GM18498 (cell line): Measurements from ENCODE around the gene GUCY2D.
"Not testable (repeated sequence)": the region's sequence is repeated elsewhere in the genome, so short reads cannot be mapped to it uniquely, and the experiment has no call there.

Experiments used
- ATAC-seq: cut with Tn5 transposase; IDR thresholded peaks from one replicate; pipeline ENCODE4 v1.9.1; 2021; ENCODE audit warnings: mild to moderate bottlenecking, moderate library complexity; ENCODE audit not compliant: unreplicated experiment

Gene GUCY2D

DNA sequence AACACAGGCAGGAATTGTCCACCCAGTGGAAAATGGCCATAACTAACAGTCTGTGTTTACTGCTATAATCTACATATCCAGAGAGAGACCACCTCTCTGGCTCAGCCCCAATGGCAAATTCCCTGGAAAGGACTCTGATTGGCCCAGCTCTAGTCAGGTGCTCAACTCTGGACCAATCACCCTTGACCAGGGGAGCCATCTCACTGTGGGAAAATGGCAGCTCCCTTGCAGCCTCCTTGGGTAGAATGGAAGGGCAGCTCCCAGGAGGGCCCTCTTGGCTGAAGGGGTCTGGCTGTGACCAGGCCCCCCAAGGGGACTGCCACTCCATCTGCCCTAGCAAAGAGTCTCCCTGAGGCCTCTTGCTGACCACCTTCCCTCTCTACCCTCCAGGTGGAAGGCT is 39.6 kb downstream of the GUCY2D start:
- no peak for ATAC-seq

DNA sequence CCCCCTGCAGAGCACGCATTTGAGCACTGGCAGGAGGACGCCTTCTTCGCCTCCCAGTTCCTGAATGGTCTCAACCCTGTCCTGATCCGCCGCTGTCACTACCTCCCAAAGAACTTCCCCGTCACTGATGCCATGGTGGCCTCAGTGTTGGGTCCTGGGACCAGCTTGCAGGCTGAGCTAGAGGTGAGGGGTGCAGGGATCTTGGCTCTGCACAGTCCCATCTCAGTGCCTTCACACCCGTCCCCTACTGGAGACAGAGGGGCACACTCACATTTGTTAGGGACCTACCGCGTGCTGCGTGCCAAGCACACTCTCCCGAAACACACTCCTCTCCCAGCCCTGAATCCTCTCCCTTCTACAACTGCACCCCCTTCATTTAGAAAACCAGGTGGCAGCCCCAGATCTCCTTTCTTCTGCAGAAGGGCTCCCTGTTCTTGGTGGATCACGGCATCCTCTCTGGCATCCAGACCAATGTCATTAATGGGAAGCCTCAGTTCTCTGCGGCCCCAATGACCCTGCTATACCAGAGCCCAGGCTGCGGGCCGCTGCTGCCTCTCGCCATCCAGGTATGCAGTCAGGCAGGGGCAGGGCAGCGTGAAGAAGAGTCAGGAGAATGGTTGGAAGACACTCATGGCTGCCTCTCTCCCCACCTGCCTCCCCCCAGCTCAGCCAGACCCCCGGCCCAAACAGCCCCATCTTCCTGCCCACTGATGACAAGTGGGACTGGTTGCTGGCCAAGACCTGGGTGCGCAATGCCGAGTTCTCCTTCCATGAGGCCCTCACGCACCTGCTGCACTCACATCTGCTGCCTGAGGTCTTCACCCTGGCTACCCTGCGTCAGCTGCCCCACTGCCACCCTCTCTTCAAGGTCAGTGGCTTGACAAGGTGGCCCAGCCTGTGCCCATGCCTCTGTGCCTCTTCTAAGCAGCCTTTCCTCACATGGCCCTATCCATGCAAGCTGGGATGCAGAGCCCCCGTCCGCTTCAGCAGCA is 42.7 kb downstream of the GUCY2D start:
- ATAC-seq = no peak

DNA sequence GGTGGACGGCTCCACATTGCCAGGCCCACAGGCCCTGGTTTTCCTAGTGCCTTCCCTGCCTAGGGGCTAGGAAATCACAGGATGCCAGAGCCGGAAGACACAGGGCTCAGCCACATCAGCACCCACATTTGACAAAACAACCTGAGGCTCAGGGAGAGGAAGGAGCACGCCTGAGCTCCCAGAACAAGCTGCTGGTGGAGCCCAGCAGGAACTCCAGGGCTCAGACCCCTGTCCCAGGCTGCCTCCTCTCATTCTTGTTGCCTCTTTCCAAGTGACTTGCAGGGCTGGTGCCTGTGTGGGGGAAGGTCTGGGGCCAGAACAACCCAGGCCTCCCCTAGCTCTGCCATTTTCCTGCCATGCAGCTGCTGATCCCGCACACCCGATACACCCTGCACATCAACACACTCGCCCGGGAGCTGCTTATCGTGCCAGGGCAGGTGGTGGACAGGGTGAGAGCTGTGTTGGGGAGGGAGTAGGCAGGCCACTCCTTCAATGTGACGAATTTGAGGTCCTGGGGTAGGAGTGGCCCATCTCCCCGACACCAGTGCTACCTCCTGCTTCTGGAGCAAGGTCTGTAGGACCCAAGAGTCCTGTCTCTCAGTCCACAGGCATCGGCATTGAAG is 44.0 kb downstream of the GUCY2D start:
- ATAC-seq = no peak

DNA sequence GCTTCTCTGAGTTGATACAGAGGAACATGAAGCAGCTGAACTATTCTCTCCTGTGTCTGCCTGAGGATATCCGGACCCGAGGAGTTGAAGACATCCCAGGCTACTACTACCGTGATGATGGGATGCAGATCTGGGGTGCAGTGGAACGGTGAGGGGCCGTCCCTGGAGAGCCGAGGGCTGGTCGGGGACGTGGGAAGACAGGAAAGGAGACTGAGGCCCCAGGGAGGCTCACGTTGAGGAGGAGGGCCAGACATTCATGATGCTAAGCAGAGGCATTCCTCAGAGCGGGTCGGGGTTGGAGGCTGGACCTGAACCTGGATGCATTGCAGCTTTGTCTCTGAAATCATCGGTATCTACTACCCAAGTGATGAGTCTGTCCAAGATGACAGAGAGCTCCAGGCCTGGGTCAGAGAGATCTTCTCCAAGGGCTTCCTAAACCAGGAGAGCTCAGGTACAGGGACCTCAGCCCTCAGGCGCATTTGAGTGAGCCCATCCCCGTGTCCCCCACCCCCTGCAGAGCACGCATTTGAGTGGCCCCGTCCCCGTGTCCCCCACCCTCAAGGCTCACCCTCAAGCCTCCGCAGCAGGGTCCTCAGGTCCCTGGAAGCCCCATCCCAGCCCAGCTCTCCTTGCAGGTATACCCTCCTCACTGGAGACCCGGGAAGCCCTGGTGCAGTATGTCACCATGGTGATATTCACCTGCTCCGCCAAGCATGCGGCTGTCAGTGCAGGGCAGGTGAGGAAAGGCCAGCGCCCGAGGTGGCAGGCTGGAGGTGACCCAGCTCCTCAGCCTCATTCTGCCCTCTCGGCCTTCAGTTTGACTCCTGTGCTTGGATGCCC is 44.7 kb downstream of the GUCY2D start:
- ATAC-seq = no peak

DNA sequence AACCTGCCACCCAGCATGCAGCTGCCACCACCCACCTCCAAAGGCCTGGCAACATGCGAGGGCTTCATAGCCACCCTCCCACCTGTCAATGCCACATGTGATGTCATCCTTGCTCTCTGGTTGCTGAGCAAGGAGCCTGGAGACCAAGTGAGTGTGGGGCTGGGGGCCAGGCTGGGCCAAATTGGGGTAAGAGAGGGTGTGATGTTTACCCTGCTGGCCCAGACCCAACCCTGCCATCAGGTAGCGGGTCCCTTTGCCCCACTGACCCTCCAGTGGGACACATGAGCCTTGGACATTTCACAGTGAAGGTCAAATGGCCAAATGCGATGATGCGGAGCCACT is 45.3 kb downstream of the GUCY2D start:
- ATAC-seq = no peak

DNA sequence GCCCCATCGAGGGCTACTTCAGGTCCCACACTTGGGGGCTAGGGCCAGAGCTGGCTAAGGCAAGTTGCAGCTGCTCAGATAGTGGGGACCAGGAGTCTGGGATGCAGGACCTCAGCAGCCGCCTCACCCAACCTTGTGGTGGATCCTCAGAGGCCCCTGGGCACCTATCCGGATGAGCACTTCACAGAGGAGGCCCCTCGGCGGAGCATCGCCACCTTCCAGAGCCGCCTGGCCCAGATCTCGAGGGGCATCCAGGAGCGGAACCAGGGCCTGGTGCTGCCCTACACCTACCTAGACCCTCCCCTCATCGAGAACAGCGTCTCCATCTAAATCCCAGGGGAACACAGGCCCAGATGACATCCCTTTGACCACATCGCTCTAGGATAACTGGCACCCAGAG is 45.8 kb downstream of the GUCY2D start:
- no peak for ATAC-seq

GRCh38 chr17:8048736-8049135 is 46.3 kb downstream of the GUCY2D start:
- no peak for ATAC-seq

- no peak for ATAC-seq
Observed at GRCh38 chr17:8051831-8052230, 49.4 kb downstream of the GUCY2D start.

- ATAC-seq = no peak
Observed at GRCh38 chr17:8052256-8053252, 50.1 kb downstream of the GUCY2D start.

DNA sequence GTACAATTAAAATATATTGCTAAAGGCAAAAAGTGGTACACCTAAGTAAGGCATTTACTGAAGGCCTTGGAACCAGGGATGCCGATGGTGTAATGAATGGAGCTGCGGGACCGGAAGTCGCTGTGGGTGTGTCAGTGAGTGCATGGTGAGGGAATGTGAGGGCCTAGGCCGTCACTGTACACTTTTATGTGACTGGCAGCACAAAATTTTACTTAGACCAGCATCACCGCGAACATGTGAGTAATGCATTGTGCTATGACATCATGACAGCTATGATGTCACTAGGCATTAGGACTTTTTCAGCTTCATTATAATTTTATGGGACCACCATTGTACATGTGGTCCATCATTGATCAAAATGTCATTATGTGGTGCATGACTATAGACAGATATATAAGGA is 51.2 kb downstream of the GUCY2D start:
- ATAC-seq = no peak

GRCh38 chr17:8055851-8056231 is 53.4 kb downstream of the GUCY2D start:
- ATAC-seq = no peak

- ATAC-seq = peak; percentile 63
Observed at GRCh38 chr17:8056232-8056975, 54.0 kb downstream of the GUCY2D start.

GRCh38 chr17:8056976-8057625 is 54.7 kb downstream of the GUCY2D start:
- ATAC-seq = no peak

- no peak for ATAC-seq
Observed at GRCh38 chr17:8057691-8058114, 55.3 kb downstream of the GUCY2D start.

- ATAC-seq = no peak
Observed at GRCh38 chr17:8059131-8059530, 56.7 kb downstream of the GUCY2D start.

GRCh38 chr17:8060274-8060673 is 57.9 kb downstream of the GUCY2D start:
- ATAC-seq = no peak

DNA sequence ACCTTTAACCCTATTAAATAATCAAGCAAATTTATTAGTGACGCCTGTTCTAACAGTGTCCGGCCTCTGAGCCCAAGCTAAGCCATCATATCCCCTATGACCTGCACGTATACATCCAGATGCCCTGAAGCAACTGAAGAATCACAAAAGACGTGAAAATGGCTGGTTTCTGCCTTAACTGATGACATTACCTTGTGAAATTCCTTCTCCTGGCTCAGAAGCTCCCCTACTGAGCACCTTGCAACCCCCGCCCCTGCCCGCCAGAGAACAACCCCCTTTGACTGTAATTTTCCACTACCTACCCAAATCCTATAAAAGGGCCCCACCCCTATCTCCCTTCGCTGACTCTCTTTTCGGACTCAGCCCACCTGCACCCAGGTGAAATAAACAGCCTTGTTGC is 59.4 kb downstream of the GUCY2D start:
- ATAC-seq = not testable (repeated sequence)

GRCh38 chr17:8062435-8062806 is 60.0 kb downstream of the GUCY2D start:
- ATAC-seq = no peak
